Endodermal cell (in vitro differentiated cells): ENCODE data around the gene PLSCR3. TPM values are rescaled to one million over a fixed set of nuclear protein-coding genes. Genes with fewer than 3 reads are reported as not detected.
A peak's percentile ranks its signal among the peaks of the same experiment; 100 is the strongest.

Experiments used
- DNase-seq: peaks from one replicate; pipeline ENCODE4 v3.0.0-alpha.2; 2017
- H3K27ac ChIP-seq: 2 replicates; pipeline ENCODE4 v1.5.1; 2013; ENCODE audit warnings: mild to moderate bottlenecking, low read depth, low read length, moderate library complexity
- H3K27me3 ChIP-seq: 2 replicates; pipeline ENCODE4 v1.6.1; 2013; ENCODE audit warnings: mild to moderate bottlenecking, low read length, moderate library complexity; ENCODE audit not compliant: insufficient read depth, control insufficient read depth, poor library complexity, severe bottlenecking
- H3K36me3 ChIP-seq: 2 replicates; pipeline ENCODE4 v1.7.0; 2013; ENCODE audit warnings: mild to moderate bottlenecking, low read length, moderate library complexity; ENCODE audit not compliant: control insufficient read depth, insufficient read depth
- H3K4me1 ChIP-seq: one replicate; pipeline ENCODE4 v1.7.0; 2013; ENCODE audit warnings: low read length; ENCODE audit not compliant: control insufficient read depth, insufficient read depth
- H3K4me3 ChIP-seq: 2 replicates; pipeline ENCODE4 v1.5.1; 2013; ENCODE audit warnings: mild to moderate bottlenecking, low read length, moderate library complexity
- H3K9ac ChIP-seq: 2 replicates; pipeline ENCODE4 v1.6.1; 2013; ENCODE audit warnings: mild to moderate bottlenecking, low read length, moderate library complexity; ENCODE audit not compliant: poor library complexity, severe bottlenecking; ENCODE audit errors: extremely low read depth
- H3K9me3 ChIP-seq: 2 replicates; pipeline ENCODE4 v1.6.1; 2013; ENCODE audit warnings: mild to moderate bottlenecking, low read length, moderate library complexity; ENCODE audit not compliant: control insufficient read depth
- H3K27ac Mint-ChIP-seq: 2 replicates; pipeline ENCODE4 v1.8.0; 2020; ENCODE audit warnings: mixed read lengths
- H3K27me3 Mint-ChIP-seq: 2 replicates; pipeline ENCODE4 v1.8.0; 2021; ENCODE audit warnings: mild to moderate bottlenecking, mixed read lengths; ENCODE audit not compliant: insufficient read depth
- H3K36me3 Mint-ChIP-seq: 2 replicates; pipeline ENCODE4 v1.8.0; 2020; ENCODE audit warnings: low read depth, mixed read lengths
- H3K4me1 Mint-ChIP-seq: 2 replicates; pipeline ENCODE4 v1.8.0; 2020; ENCODE audit warnings: mixed read lengths
- H3K4me3 Mint-ChIP-seq: 2 replicates; pipeline ENCODE4 v1.8.0; 2020; ENCODE audit warnings: mild to moderate bottlenecking, moderate library complexity, mixed read lengths
- H3K9me3 Mint-ChIP-seq: 2 replicates; pipeline ENCODE4 v1.8.0; 2020; ENCODE audit warnings: mild to moderate bottlenecking, mixed read lengths
- CTCF ChIP-seq: fragments of 200-600 bp; sonication (generic); conservative IDR thresholded peaks from 2 replicates; pipeline ENCODE4 v1.5.0; 2021; ENCODE audit warnings: antibody characterized with exemption, mild to moderate bottlenecking
- WGBS, 2 experiments: methylation state at CpG; one replicate each; pipeline versions ENCODE4 v1.1.5 to v1.1.7; 2013; ENCODE audit warnings: missing lambda C conversion rate in 2 of 2, mixed read lengths in 1 of 2; ENCODE audit not compliant: insufficient coverage in 1 of 2, insufficient read length in 1 of 2; 5-methylcytosine and 5-hydroxymethylcytosine counted together
- total RNA-seq, 2 donors: library from RNA; stranded (reverse); fragmentation: NEBNext Ultra II Directional in 1 of 2; extraction: Animal tissue kit (Norgen Biotek cat#: 25700) in 1 of 2; gene quantifications; 2 replicates in 1 of 2; 3 replicates in 1 of 2; pipeline ENCODE4 v1.2.1, GENCODE V29; 2021

Gene PLSCR3
- total RNA-seq, 2 donors from 2014 or later, result 21.0 to 26.2 TPM

GRCh38 chr17:7440113-7440833 is 45.9 kb upstream of the PLSCR3 start:
- peaks cover 51% of the 10 kb centered on the region for H3K27me3 ChIP-seq
- H3K27me3 Mint-ChIP-seq, result peaks cover 81% of the 10 kb centered on the region
- 0 to 2% methylated on average over 20 to 46 of the region's 46 CpGs for WGBS, 2 experiments

GRCh38 chr17:7439462-7440112 is 45.3 kb upstream of the PLSCR3 start, which contains the start of gene FGF11:
Gene FGF11, plus strand, starts transcription at chr17:7439512. Its CDS starts 109 bp downstream, at chr17:7439621.
- TF ChIP-seq CTCF, result no peak
- H3K27ac ChIP-seq, result peak within 1 kb of the TSS; percentile 96
- Mint-ChIP-seq H3K4me3 (peak within 1 kb of the TSS; percentile 83), H3K4me1 (peaks cover 13% of the 10 kb centered on the region), H3K36me3 (no peaks in the 10 kb centered on the region), H3K9me3 (no peaks in the 10 kb centered on the region), H3K27me3 (peaks cover 80% of the 10 kb centered on the region), H3K27ac (peak within 1 kb of the TSS; percentile 87)
- H3K27me3 ChIP-seq, result peaks cover 51% of the 10 kb centered on the region
- no peaks in the 10 kb centered on the region for H3K36me3 ChIP-seq
- peak within 1 kb of the TSS; percentile 74 for H3K9ac ChIP-seq
- peak within 1 kb of the TSS; percentile 91 for H3K4me3 ChIP-seq
- peak; percentile 76 for DNase-seq
- H3K4me1 ChIP-seq, result peaks cover 3% of the 10 kb centered on the region
- 0 to 2% methylated on average over 4 to 50 of the region's 50 CpGs for WGBS, 2 experiments
- H3K9me3 ChIP-seq, result no peaks in the 10 kb centered on the region

More at GRCh38 chr17:7440113-7440833, 45.9 kb upstream of the PLSCR3 start:
- TF ChIP-seq CTCF, result no peak
- Mint-ChIP-seq H3K36me3 (no peaks in the 10 kb centered on the region), H3K4me3 (peak overlapping the region; percentile 83), H3K27ac (peak overlapping the region; percentile 87), H3K9me3 (no peaks in the 10 kb centered on the region), H3K4me1 (peaks cover 13% of the 10 kb centered on the region)
- H3K4me3 ChIP-seq, result peak overlapping the region; percentile 91
- H3K9me3 ChIP-seq, result no peaks in the 10 kb centered on the region
- peak overlapping the region; percentile 96 for H3K27ac ChIP-seq
- H3K4me1 ChIP-seq, result peaks cover 3% of the 10 kb centered on the region
- H3K36me3 ChIP-seq, result no peaks in the 10 kb centered on the region
- DNase-seq, result peak; percentile 89
- peak overlapping the region; percentile 74 for H3K9ac ChIP-seq

- Histone ChIP-seq H3K9ac (no peak overlapping the region), H3K4me1 (peaks cover 3% of the 10 kb centered on the region), H3K27me3 (peaks cover 51% of the 10 kb centered on the region), H3K36me3 (no peaks in the 10 kb centered on the region), H3K4me3 (peak overlapping the region; percentile 91), H3K27ac (no peak overlapping the region), H3K9me3 (no peaks in the 10 kb centered on the region)
- peak overlapping the region; percentile 83 for H3K4me3 Mint-ChIP-seq
- DNase-seq, result no peak
- TF ChIP-seq CTCF, result no peak
- H3K27me3 Mint-ChIP-seq, result peaks cover 73% of the 10 kb centered on the region
- no peaks in the 10 kb centered on the region for H3K9me3 Mint-ChIP-seq
- H3K36me3 Mint-ChIP-seq, result no peaks in the 10 kb centered on the region
- no peak overlapping the region for H3K27ac Mint-ChIP-seq
- peaks cover 13% of the 10 kb centered on the region for H3K4me1 Mint-ChIP-seq
- 45 to 46% methylated on average over 4 to 11 of the region's 11 CpGs for WGBS, 2 experiments
Observed at GRCh38 chr17:7438656-7439460, 44.5 kb upstream of the PLSCR3 start.
